Measurements from ENCODE around the gene CAMK1D.

The CAMK1D gene

GRCh38 chr10:12408472-12408871, 59.1 kb downstream of the CAMK1D start:
- no peak overlapping the region for H3K4me3 ChIP-seq (ENCODE audit: low read depth, low read length)
- no peak for DNase-seq (ENCODE audit: low read depth)
- TF ChIP-seq, protein P1, sequence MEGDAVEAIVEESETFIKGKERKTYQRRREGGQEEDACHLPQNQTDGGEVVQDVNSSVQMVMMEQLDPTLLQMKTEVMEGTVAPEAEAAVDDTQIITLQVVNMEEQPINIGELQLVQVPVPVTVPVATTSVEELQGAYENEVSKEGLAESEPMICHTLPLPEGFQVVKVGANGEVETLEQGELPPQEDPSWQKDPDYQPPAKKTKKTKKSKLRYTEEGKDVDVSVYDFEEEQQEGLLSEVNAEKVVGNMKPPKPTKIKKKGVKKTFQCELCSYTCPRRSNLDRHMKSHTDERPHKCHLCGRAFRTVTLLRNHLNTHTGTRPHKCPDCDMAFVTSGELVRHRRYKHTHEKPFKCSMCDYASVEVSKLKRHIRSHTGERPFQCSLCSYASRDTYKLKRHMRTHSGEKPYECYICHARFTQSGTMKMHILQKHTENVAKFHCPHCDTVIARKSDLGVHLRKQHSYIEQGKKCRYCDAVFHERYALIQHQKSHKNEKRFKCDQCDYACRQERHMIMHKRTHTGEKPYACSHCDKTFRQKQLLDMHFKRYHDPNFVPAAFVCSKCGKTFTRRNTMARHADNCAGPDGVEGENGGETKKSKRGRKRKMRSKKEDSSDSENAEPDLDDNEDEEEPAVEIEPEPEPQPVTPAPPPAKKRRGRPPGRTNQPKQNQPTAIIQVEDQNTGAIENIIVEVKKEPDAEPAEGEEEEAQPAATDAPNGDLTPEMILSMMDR (IDR thresholded peaks at IDR 0.05; ENCODE audit: low read depth, low read length, missing control alignments), result no peak

GRCh38 chr10:12409161-12409560, 59.8 kb downstream of the CAMK1D start:
- no peak overlapping the region for H3K4me3 ChIP-seq (ENCODE audit: low read depth, low read length)
- TF ChIP-seq, protein P1 (IDR thresholded peaks at IDR 0.05; ENCODE audit: low read depth, low read length, missing control alignments), result no peak
- no peak for DNase-seq (ENCODE audit: low read depth)

DNA sequence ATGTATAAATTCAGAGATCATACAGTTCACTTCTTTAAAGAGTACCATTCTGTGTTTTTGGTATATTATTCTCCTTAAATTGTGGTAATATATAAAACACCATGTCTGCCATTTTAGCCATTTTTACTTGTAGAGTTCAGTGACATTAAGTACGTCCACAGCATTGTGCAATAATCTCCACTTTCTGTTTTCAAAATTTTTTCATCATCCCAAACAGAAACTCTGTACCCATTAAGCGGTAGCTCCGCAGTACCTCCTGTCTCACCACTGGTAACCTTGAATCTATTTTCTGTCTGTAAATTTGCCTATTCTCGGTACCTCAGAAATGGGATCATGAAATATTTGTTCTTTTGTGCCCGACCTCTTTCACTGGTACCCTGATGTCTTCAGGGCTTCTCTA, 60.3 kb downstream of the CAMK1D start:
- H3K4me3 ChIP-seq (ENCODE audit: low read depth, low read length), result no peak overlapping the region
- TF ChIP-seq, protein P1 (IDR thresholded peaks at IDR 0.05; ENCODE audit: low read depth, low read length, missing control alignments), result no peak
- no peak for DNase-seq (ENCODE audit: low read depth)

GRCh38 chr10:12412666-12413368, 63.5 kb downstream of the CAMK1D start:
- no peak for DNase-seq (ENCODE audit: low read depth)
- TF ChIP-seq, protein P1 (IDR thresholded peaks at IDR 0.05; ENCODE audit: low read depth, low read length, missing control alignments), result no peak
- H3K4me3 ChIP-seq (ENCODE audit: low read depth, low read length), result no peak overlapping the region

DNA sequence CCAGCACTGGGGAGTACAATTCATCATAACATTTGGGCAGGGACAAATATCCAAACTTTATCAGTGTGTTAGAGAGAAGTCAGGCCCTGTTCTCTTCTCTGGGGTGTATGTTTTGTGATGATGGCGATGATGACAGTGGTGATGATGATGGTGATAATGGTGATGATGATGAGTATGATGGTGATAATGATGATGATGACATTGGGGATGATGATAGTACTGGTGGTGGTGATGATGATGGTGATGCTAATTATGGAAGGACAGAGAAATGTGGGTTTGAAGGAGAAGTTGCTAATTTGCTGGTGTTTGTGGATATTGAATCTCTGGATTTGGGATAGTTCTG, 64.0 kb downstream of the CAMK1D start:
- TF ChIP-seq, protein P1 (IDR thresholded peaks at IDR 0.05; ENCODE audit: low read depth, low read length, missing control alignments), result no peak
- DNase-seq (ENCODE audit: low read depth), result no peak
- H3K4me3 ChIP-seq (ENCODE audit: low read depth, low read length), result no peak overlapping the region

- DNase-seq (ENCODE audit: low read depth), result no peak
- no peak overlapping the region for H3K4me3 ChIP-seq (ENCODE audit: low read depth, low read length)
- TF ChIP-seq, protein P1 (IDR thresholded peaks at IDR 0.05; ENCODE audit: low read depth, low read length, missing control alignments), result no peak
Measured at GRCh38 chr10:12414278-12414989, 65.1 kb downstream of the CAMK1D start.
